GM20431 (cell line): ENCODE results near the gene MYL12A.

Experiments used
- in situ Hi-C: fragments of 300-500 bp; cut with MseI, MboI; formaldehyde crosslinking; loops from one replicate; pipeline ENCODE4 v1.15.0; 2020; ENCODE audit warnings: low sequenced_read_pairs; ENCODE audit not compliant: unreplicated experiment

Gene MYL12A

DNA sequence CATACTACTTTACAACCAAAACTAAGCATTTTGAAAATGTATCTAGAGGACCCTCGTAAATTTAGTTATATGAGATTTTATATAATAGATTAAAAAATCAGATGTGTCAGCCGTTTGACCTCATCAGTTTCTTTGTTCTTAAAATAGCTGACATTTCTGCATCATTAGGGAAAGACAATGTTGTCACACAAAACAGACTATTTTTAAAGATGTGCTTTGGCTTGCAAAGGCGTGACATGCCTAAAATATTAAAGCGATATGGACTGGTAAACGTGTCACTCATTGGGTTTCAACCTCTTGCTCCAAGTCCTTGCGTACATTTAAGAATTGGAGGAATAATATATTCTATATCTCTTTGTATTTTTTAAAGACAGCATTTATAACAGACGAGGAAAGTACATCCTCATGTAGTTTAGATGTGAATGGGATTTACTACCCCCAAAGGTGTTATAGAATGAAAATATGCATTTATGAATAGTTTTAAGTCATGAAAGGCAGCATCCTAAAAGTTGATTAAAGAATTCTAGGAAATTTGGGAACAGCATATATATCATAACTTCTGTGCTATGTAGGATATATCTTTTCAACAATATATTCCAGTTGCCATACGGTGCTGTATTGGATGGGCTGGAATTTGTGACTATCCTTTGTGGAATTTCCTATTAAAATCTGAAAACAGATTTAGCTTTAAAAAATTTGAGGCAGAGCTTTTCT is 3.8 kb downstream of the MYL12A start:
- in situ Hi-C loops: no loop called here

DNA sequence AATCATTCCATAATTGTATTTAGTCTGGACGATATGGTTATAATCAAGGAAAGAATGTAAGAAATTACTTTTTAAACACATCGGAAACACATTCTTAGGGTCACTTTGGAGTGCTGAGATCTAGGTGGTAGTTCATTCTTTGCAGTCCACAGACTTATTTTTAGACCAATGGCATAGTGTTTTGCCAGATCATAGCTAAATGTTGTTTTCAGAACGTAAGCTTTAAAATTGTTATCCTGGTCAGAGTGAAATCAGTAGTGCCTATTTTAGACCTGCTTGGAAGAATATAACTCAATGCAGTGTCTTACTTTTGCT is 4.3 kb downstream of the MYL12A start:
- in situ Hi-C loops: no loop called here

DNA sequence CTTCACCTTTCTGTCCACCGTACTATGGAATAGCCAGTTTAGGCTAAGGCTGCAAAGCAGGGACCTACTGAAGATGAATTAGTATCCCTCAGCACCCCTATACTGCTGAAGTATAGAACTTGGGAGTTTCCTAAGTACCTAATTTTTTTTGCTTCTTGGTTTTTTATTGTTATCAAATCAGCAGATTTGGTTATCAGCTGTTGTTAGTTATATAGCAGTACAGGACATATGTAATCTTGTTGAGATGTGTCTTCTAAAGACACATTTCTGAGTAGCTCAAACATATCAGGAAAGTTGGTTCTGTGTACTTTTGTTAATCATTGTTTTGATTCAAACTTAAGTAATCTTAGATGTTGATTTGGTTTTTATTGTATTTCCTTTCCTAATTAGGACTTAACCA is 5.2 kb downstream of the MYL12A start:
- in situ Hi-C loops: no loop called here

DNA sequence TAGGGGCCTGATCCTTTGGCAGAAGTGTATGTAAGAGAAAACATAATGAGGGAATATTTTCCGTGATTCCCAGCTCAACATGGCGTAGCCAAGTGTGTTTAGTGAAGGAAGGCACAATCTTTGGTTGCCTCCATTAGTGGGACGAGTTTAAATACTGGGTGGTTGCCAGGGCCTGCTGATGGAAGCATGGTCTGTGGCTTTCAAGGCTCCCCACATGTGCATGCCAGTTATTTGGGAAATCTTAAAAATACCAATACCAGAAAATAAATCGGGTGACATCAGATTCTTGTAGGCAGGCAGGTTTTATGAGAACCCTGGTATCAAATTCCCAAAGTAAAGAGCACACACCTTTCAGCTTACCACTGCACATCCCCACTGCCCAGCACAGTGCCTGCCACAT is 7.1 kb downstream of the MYL12A start:
- in situ Hi-C loops: no loop called here

DNA sequence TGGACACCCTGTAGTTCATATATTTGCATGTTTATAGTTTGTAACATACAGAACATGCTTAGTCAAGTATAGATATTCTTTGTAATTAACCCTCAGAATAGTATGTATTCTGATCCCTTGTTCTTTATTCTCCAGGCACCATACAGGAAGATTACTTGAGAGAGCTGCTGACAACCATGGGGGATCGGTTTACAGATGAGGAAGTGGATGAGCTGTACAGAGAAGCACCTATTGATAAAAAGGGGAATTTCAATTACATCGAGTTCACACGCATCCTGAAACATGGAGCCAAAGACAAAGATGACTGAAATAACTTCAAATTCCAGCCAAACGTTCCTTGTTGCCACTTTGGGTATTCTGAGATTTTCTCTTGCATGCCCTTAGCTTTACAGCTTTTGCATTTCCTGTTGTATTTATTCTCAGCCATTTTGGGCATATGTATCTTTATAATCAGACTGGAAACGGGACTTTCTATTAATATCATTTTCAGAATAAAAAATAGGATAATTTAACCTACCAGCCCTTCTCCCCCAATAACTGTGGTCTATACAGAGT is 8.1 kb downstream of the MYL12A start:
- in situ Hi-C loops: no loop called here

DNA sequence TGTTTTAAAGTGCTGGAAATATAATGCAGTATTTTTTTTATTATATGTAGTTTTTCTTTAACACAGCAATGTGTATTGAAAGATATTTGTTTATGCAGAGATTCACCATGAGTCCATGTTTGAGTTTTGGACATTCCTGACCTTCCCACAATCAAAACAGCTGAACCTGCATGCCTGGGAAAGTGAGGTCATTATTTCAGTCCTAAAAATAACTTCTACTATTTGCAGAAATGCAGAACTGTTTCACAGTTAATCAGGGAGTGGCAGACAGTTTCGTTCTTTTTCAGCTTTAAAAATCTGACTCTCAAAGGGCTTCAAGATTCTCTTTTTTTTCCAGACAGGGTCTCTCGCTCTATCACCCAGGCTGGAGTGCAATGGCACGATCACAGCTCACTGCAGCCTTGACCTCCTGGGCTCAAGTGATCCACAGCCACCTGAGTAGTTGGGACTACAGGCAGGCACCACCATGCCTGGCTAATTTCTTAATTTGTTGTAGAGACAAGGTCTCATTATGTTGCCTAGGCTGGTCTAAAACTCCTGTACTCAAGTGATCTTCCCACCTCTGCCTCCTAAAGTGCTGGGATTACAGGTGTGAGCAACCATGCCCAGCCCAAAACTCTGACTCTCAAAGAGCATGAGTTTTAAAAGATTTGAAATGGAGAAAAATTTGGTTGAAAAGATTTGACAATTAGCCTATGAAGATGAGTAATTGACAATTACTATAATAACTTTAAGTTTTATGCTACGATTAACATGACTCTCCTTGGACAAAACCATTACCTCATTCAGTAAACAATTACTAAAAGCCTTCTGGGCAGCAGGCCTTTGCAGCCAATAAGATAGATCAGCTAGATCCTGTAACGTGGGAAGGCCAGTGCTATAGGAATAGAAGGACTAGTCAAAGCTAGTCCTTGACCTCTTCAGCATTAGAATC is 9.4 kb downstream of the MYL12A start:
- in situ Hi-C loops: no loop called here

DNA sequence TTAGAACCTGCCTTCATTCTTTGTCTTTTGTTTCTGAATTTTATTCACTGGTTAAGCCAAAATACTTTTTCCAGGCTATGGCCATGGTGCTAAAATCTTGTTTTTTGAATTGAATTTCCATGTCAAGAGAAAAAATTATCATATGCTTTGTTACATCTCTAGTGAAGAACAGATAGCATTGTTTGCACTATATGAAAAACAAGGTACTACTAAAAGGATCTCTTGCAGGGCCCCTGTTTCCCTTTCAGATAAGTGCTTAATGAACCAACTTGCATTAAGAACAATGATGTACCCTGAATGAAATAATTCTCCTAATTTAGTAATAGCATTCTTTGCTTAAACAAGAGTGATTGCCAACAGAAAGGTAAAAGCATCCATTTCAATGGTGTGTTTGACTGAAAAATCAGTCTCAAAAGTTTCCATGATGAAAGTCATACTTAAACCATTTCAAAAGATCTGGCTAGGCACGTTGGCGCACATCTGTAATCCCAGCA is 10.1 kb downstream of the MYL12A start:
- in situ Hi-C loops: no loop called here

DNA sequence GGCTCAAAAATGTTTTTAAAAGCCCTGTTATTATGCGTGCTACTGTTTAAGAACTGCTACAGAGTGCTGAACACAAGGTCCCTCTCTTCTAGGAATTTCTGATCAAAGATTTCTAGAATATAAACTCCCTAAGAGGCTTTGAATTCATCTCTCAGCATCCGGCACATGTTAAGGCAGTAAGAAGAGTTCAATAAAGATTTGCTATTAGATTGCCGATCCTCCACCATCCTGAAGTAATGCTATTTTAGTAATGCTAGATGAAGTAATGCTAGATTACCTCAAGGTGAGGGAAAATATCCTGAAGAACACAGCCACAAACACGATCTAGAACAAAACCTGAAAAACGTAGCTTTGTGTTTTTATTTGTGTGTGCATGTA is 13.4 kb downstream of the MYL12A start:
- in situ Hi-C loops: no loop called here

DNA sequence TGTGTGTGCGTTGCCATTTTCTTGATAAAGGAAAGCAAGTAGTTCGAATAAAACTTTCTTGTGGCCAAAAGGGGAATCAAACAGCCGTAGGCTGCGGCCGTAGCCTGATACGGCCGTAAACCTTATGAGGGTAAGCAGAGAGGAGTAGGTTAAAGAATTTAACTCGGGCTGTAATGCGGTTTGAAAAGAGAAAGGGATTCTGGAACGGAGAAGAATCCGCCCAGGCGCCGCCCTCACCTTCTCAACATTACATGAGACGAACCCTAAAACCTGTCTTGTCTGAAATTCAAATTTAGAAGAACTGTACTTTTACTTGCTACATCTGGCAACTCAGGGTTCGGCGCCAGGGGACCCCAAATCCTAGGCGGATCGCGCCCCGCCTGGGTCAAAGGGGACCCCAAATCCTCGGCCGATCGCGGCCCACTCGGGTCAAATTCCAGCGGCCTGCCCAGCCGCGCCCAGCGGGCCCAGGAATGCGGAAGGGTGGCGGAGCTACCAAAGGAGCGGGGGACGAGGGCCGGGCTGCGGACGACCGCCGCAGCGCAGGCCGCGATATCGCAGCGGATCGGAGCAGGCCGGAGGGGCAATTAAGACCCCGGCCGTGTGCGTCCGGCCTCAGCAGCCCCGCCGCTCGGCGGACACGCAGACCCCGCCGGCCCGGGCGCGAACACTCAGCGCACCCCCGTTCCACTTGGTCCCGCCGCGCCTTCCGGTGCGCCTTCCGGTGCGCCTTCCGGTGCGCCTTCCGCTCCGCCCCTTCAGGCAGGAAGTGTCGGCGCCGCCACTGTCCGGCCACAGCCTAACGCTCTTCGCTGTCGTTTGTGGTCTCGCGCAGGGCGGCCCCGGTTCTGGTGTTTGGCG is 14.0 kb downstream of the MYL12A start, which contains the start of gene MYL12B:
MYL12B (plus strand) TSS at position 761 of the 861 bp plus-strand sequence. CDS start 10,766 bp downstream, outside the sequence.
- in situ Hi-C loops: no loop called here

DNA sequence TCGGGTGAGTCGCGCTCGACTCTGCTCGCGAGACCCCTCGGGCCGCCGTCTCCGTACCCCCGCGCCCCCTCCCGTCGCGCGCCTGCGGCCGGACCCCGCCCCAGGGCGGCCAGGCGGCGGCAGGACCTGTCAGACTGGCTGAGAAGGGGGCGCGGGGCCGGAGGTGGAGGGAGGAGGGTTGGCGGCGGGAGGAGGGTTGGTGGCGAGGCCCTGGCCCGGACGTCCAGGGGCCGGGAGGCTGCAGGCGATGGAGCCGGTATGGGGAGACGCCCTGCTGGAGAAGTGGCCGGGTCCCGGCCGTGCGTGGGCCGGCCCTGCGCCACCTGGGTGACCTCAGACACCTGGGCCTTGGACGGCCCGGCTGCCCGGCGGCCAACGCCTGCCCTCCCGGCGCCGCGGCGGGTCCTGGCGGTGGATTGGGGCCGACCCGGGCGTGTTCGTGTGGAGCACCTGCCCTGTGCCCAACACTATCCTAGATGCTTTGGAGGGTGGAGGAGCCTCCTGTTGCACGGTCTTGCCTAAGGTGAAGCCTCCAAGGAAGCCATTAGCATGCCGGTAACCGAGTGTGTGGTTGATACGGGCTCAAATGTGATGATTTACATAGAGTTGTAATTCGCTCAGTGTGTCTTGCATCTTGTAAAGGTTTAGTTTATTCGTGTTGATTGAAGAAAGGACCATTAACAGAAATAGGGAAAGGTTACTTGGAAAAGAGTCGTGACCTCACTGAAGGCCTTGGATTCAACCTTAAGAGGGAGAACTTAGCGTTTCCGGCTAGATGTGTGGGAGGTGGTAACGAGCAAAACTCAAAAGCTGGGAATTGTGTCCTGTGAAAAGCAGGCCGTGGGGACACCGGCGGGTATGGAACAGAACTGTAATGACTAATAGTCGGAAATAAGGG is 14.9 kb downstream of the MYL12A start:
- in situ Hi-C loops: no loop called here

DNA sequence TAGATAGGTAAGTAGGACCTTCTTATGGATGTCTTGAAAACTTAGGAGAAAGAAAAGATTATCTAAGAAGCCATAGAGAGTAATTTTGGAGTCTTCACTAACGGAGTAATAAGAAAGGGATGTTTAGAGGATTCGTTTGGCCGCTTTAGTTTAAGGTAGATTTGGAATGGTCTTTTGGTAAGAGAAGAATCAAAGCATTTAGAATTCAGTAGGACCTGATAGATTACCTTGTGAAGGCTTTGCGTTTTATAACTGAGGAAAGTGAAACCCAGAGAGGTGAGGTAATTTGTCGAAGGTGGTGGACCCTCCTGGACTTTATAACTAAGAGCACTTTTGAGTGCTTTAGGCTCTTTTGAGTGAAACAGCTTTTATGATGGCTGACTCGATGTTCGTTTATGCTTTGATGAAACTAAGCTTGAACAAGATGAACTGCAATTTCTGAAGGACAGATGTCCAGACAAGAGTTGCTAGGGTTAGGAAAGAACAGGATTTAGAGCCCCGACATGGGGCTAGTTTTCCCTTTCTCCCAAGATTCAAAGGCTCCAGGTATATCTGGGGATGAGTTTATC is 15.6 kb downstream of the MYL12A start:
- in situ Hi-C loops: no loop called here

DNA sequence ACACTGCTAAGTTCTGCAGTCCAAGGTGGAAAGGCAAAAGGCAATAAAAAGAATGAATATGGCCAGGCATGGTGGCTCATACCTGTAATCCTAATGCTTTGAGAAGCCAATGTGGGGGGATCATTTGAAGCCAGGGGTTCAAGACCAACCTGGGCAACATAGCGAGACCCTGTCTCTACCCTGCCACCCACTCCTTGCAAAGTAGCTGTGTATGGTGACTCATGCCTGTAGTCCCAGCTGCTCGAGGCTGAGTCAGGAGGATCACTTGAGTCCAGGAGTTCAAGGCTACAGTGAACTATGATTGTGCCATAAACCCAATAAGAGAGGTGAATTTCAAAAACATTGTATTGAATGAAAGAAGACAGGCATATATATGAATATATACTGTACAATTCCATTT is 16.8 kb downstream of the MYL12A start:
- in situ Hi-C loops: no loop called here

DNA sequence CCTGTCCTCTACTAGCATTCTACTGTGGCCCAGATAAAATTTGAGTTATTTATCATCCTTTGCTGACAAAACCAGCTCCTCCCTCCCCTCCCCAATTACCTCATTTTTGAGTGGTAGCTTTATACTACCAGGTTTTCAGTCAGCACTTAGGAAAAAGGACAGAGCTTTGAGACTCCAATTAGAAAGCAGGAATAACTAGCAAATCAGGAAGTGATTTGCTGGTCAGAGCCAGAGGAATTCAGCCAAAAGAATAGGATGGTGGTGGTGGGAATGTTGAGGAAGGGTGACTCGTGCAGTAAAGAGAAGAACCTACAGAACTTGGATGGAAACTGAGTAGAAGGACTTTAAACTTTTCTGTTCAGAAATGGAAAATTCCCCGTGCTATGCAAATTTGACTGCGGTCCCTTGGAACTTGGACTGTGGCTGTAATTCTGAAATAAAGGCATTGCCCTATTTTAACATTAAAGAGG is 18.0 kb downstream of the MYL12A start:
- in situ Hi-C loops: no loop called here

DNA sequence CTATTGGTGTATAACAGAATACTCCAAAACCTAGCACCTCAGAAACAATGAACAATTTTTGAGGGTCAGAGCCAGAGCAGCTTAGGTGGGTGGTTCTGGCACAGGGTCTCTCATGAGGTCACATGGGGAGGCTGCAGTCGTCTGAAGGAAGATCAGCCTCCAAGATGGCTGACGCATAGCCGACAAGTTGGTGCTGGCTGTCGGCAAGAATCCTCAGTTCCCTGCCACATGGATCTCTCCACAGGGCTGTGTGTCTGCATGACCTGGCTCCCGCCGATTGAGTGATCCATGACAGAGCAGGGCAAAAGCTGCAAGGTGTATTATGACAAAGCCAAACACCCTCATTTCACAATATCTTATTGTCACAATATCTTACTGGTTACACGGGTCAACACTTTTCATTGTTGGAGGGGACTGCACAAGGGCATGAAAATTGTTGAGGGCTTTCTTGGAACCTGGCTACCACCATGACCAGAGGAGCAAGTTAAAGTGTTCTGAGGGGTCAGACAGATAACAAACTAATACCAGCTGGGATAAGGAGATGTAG is 18.5 kb downstream of the MYL12A start:
- in situ Hi-C loops: no loop called here

DNA sequence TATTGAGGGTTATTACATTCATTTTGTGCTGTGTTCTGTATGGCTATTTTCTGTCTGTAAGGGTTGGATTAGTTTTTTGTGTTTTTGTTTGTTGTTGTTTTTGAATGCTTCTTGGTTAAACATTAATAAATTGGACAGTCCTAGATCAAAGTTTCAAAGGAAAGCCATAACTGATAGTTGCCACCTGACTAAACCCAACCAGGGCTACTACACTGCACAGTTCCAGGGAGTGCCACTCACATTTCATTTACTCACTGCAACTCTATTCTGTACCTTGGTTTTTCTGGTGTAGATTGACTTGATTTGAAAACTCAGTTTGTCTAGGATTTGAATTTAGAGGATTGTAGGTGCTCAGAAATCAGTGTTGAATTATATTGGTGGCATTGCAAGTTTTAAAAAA is 20.7 kb downstream of the MYL12A start:
- in situ Hi-C loops: no loop called here

DNA sequence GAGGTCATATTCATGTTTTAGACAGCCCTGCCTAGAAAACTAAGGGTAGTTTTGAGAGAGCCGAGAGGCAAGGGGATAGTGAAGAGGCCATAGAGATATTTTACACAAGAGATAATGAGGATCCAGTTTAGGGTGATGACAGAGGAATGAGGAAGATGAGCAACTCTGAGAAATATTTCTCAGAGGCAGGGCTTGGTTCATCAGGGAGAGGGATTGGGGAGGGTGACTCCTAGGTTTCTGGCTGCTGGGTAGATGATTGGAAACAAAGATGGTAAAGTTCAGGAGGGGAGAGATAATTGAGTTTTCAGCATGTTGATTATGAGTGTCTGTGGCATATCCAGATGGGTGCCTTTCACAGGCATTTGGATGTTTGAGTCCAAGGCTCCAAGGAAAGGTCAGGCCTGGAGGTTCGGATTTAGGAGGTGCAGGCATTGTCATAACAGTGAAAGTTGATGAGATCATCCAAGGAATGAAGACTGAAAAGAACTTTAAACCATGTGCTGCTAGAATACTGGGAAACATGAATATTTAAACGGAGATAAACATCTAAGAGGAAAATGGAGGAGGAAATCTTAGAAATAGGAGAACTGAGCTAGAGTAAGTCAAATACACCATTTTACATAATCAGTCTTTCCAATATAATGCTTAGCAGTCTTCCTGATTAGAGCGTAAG is 21.8 kb downstream of the MYL12A start:
- in situ Hi-C loops: no loop called here

DNA sequence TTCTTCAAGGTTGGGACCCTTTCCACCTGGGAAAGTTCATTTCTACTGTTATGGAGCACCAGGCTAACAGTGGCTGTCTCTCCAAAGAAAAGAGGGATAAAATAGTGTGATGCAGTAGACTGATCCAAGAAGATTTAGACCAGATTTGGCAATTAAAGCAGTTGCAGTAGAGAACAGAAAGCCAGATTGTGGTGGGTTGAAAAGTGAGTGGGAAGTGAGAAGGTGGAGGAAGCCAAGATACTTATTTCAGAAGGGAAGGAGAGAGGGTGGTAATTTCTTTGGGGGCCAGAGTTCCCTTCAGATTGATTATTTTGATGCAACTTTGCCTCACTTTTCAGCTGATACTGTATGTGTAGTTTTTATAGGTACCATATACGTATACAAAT is 22.3 kb downstream of the MYL12A start:
- in situ Hi-C loops: no loop called here

DNA sequence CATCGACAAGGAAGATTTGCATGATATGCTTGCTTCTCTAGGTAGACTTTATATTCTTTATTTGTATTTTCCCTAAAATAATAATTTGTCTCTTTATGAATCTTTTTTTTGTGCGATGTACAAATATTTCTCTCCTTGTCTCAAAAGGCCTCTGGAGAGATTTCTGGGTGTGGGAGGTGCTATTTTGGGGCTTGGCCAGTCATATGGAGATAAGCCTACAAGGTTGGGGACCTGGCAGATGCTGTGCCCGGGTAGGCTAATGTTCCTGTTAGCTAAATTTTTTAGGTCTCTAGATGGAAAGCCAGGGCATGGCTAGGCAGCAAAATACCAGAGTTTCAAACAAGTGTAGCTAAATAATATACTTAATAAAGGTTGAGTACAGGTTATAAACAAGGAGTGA is 25.4 kb downstream of the MYL12A start:
- in situ Hi-C loops: no loop called here
